HCT116 (cell line): Measurements from ENCODE around the gene ARRDC2.

Source experiments
- EZH2 ChIP-seq: fragments of 200-600 bp; sonication (generic); IDR thresholded peaks from 2 replicates; pipeline ENCODE4 v1.6.1; 2017; ENCODE audit warnings: antibody characterized with exemption, mixed run types
- POLR2A ChIP-seq: IDR thresholded peaks from 2 replicates; pipeline ENCODE4 v1.7.0; 2011; ENCODE audit warnings: borderline replicate concordance; ENCODE audit not compliant: insufficient read depth, insufficient read length; ENCODE audit errors: extremely low read depth

GRCh38 chr19:18059297-18059696 lies 51.3 kb downstream of the ARRDC2 start:
- no peak for TF ChIP-seq EZH2
- TF ChIP-seq POLR2A = no peak
